PC-9 (cell line): ENCODE measurements around the gene RPP40. TPM values are rescaled to one million over a fixed set of nuclear protein-coding genes. Genes with fewer than 3 reads are reported as not detected.

ENCODE experiments used
- BruUV-seq: library from RNA; stranded (reverse); fragments of 400-500 nt; replicated peaks from 2 replicates; lab custom pipeline; 2021; lab: Mats Ljungman, UMichigan
- CTCF ChIA-PET: fragments of 300-600 bp; sonication (Branson Sonifier 250); formaldehyde crosslinking; loops from one replicate; lab custom pipeline; 2022; ENCODE audit warnings: antibody characterized with exemption; lab: Charles Lee
- POLR2A ChIA-PET: fragments of 300-600 bp; sonication (Branson Sonifier 250); formaldehyde crosslinking; loops from one replicate; lab custom pipeline; 2022; ENCODE audit warnings: antibody characterized with exemption; ENCODE audit not compliant: unreplicated experiment; lab: Charles Lee
- DNase-seq, 2 experiments: peaks; one replicate each; pipeline versions ENCODE4 v3.0.0 to v3.0.0-alpha.2; 2015 to 2022; ENCODE audit warnings: mixed read lengths in 1 of 2
- H2AFZ ChIP-seq: fragments of 200-600 bp; sonication (generic); 2 replicates; pipeline ENCODE4 v1.8.1; 2017; ENCODE audit warnings: antibody characterized with exemption
- H3F3A ChIP-seq: fragments of 200-600 bp; sonication (generic); 2 replicates; pipeline ENCODE4 v1.8.1; 2017; ENCODE audit warnings: antibody characterized with exemption, mild to moderate bottlenecking, low read depth; ENCODE audit not compliant: insufficient read depth
- H3K27ac ChIP-seq: fragments of 200-600 bp; sonication (generic); 2 replicates; pipeline ENCODE4 v1.6.1; 2016; ENCODE audit warnings: mixed run types
- H3K27me3 ChIP-seq: fragments of 200-600 bp; sonication (generic); 2 replicates; pipeline ENCODE4 v1.6.1; 2016; ENCODE audit warnings: low read depth, mixed run types; ENCODE audit not compliant: insufficient read depth
- H3K36me3 ChIP-seq: fragments of 200-600 bp; sonication (generic); 2 replicates; pipeline ENCODE4 v1.6.1; 2016; ENCODE audit warnings: low read depth, mixed run types
- H3K4me1 ChIP-seq: fragments of 200-600 bp; sonication (generic); replicated peaks from 2 replicates; pipeline ENCODE4 v1.6.1; 2016; ENCODE audit warnings: mixed run types; ENCODE audit not compliant: insufficient read depth
- H3K4me2 ChIP-seq: fragments of 200-600 bp; sonication (generic); 2 replicates; pipeline ENCODE4 v1.6.1; 2017; ENCODE audit warnings: mixed run types
- H3K4me3 ChIP-seq: fragments of 200-600 bp; sonication (generic); 2 replicates; pipeline ENCODE4 v1.6.1; 2016; ENCODE audit warnings: mixed run types
- H3K79me2 ChIP-seq: fragments of 200-600 bp; sonication (generic); 2 replicates; pipeline ENCODE4 v1.6.1; 2017; ENCODE audit warnings: low read depth, mixed run types
- H3K9me2 ChIP-seq: fragments of 200-600 bp; sonication (generic); 2 replicates; pipeline ENCODE4 v1.8.1; 2017; ENCODE audit warnings: mild to moderate bottlenecking; ENCODE audit not compliant: insufficient read depth
- H3K9me3 ChIP-seq: fragments of 200-600 bp; sonication (generic); 2 replicates; pipeline ENCODE4 v1.8.1; 2016; ENCODE audit warnings: low read depth; ENCODE audit not compliant: insufficient read depth
- H4K20me1 ChIP-seq: fragments of 200-600 bp; sonication (generic); 2 replicates; pipeline ENCODE4 v1.8.1; 2017; ENCODE audit not compliant: insufficient read depth
- EZH2 ChIP-seq: fragments of 200-600 bp; sonication (generic); IDR thresholded peaks from 2 replicates; pipeline ENCODE4 v1.8.0; 2017; ENCODE audit warnings: antibody characterized with exemption, low read depth
- intact Hi-C: fragments of 100-400 bp; cut with micrococcal nuclease; formaldehyde crosslinking; loops from one replicate; pipeline ENCODE4 v1.10.0; 2022; ENCODE audit not compliant: unreplicated experiment
- total RNA-seq: library from RNA; stranded (reverse); gene quantifications from 2 replicates; pipeline ENCODE4 v1.2.3, GENCODE V29; 2021
- TF ChIP-seq, protein P1 (sequence below): fragments of 200-600 bp; sonication (generic); conservative IDR thresholded peaks from 2 replicates; pipeline ENCODE4 v1.6.1; 2017; ENCODE audit warnings: mixed run types, antibody characterized with exemption, mild to moderate bottlenecking, moderate library complexity

The RPP40 gene
- total RNA-seq, 1 experiment from 2014 or later = 21.0 TPM

DNA sequence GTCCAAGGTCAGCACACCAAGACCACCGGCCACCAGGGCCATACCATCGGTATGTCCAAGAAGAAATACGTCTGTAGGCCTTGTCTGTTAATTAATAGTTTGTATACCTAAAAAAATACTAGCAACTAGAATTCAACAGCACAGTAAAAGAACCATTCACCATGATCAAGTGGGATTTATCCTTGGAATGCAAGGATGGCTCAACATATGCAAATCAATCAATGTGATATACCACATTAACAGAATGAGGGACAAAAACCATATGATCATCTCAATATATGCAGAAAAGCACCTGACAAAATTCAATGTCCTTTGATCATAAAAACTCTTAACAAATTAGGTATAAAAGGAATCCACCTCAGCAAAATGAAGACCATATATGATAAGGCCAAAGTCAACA, 24.4 kb downstream of the RPP40 start:
- no peaks in the 10 kb centered on the region for H3K9me3 ChIP-seq
- H2AFZ ChIP-seq = no peak overlapping the region
- TF ChIP-seq, protein P1, sequence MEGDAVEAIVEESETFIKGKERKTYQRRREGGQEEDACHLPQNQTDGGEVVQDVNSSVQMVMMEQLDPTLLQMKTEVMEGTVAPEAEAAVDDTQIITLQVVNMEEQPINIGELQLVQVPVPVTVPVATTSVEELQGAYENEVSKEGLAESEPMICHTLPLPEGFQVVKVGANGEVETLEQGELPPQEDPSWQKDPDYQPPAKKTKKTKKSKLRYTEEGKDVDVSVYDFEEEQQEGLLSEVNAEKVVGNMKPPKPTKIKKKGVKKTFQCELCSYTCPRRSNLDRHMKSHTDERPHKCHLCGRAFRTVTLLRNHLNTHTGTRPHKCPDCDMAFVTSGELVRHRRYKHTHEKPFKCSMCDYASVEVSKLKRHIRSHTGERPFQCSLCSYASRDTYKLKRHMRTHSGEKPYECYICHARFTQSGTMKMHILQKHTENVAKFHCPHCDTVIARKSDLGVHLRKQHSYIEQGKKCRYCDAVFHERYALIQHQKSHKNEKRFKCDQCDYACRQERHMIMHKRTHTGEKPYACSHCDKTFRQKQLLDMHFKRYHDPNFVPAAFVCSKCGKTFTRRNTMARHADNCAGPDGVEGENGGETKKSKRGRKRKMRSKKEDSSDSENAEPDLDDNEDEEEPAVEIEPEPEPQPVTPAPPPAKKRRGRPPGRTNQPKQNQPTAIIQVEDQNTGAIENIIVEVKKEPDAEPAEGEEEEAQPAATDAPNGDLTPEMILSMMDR = no peak
- no peak for TF ChIP-seq EZH2
- H3K79me2 ChIP-seq = no peaks in the 10 kb centered on the region
- no TSS peak for BruUV-seq
- H4K20me1 ChIP-seq = no peaks in the 10 kb centered on the region
- no peak overlapping the region for H3K4me2 ChIP-seq
- DNase-seq = no peak
- no peaks in the 10 kb centered on the region for H3K27me3 ChIP-seq
- H3K4me1 ChIP-seq = no peaks in the 10 kb centered on the region
- ChIA-PET CTCF (no interaction called here), POLR2A (no interaction called here)
- intact Hi-C loops = no loop called here
- no peaks in the 10 kb centered on the region for H3K9me2 ChIP-seq
- no peak overlapping the region for H3K27ac ChIP-seq
- no peaks in the 10 kb centered on the region for H3F3A ChIP-seq
- no peaks in the 10 kb centered on the region for H3K36me3 ChIP-seq
- H3K4me3 ChIP-seq = no peak overlapping the region

DNA sequence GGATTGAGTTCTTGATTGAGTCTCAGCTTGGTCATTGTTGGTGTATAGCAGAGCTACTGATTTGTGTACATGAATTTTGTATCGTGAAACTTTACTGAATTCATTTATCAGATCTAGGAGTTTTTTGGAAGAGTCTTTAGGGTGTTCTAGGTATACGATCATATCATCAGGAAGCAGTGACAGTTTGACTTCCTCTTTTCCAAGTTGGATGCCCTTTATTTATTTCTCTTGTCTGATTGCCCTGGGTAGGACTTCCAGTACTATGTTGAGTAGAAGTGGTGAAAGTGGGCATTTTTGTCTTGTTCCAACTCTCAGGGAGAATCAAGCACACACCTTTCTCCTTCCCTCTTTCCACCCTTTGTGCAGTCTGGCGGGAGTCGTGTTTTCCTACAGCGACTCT, 26.4 kb downstream of the RPP40 start:
- ChIA-PET POLR2A (interaction anchor here (0.7 kb wide), 1 partner anchor 356 kb away, joined by 5 read pairs; no protein-coding TSS in a partner anchor), CTCF (no interaction called here)
- no peak for TF ChIP-seq EZH2
- no peaks in the 10 kb centered on the region for H3K36me3 ChIP-seq
- H3K79me2 ChIP-seq = no peaks in the 10 kb centered on the region
- H3K9me2 ChIP-seq = no peaks in the 10 kb centered on the region
- no peak for DNase-seq
- H3F3A ChIP-seq = no peaks in the 10 kb centered on the region
- no peaks in the 10 kb centered on the region for H3K9me3 ChIP-seq
- no peaks in the 10 kb centered on the region for H3K27me3 ChIP-seq
- no TSS peak for BruUV-seq
- H3K4me3 ChIP-seq = no peak overlapping the region
- no peak overlapping the region for H3K27ac ChIP-seq
- no peaks in the 10 kb centered on the region for H4K20me1 ChIP-seq
- H3K4me1 ChIP-seq = no peaks in the 10 kb centered on the region
- H2AFZ ChIP-seq = no peak overlapping the region
- no peak overlapping the region for H3K4me2 ChIP-seq
- intact Hi-C loops = no loop called here

DNA sequence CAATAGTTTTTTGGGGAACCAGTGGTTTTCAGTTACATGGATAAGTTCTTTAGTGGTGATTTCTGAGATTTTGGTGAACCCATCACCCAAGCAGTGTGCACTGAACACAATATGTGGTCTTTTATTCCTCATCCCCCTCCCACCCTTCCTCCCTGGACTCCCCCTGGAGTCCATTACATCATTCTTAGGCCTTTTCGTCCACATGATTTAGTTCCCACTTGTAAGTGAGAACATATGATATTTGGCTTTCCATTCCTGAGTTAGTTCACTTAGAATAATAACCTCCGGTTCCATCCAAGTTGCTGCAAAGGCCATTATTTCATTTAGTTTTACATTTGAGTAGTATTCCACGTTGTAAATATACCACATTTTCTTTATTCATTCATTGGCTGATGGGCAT, 28.3 kb downstream of the RPP40 start:
- BruUV-seq = no TSS peak
- ChIA-PET POLR2A (no interaction called here), CTCF (no interaction called here)
- Histone ChIP-seq H2AFZ (no peak overlapping the region), H3K79me2 (no peaks in the 10 kb centered on the region), H4K20me1 (no peaks in the 10 kb centered on the region), H3F3A (no peaks in the 10 kb centered on the region), H3K4me3 (no peak overlapping the region), H3K27ac (no peak overlapping the region), H3K27me3 (no peaks in the 10 kb centered on the region), H3K9me3 (no peaks in the 10 kb centered on the region), H3K4me1 (no peaks in the 10 kb centered on the region), H3K36me3 (no peaks in the 10 kb centered on the region), H3K4me2 (no peak overlapping the region), H3K9me2 (no peaks in the 10 kb centered on the region)
- DNase-seq = no peak
- TF ChIP-seq EZH2 = no peak
- TF ChIP-seq, protein P1 = no peak
- intact Hi-C loops = no loop called here

GRCh38 chr6:4974962-4975361, 28.9 kb downstream of the RPP40 start:
- no peaks in the 10 kb centered on the region for H3K4me1 ChIP-seq
- H3K9me2 ChIP-seq = no peaks in the 10 kb centered on the region
- no TSS peak for BruUV-seq
- intact Hi-C loops = no loop called here
- H4K20me1 ChIP-seq = no peaks in the 10 kb centered on the region
- ChIA-PET CTCF (no interaction called here), POLR2A (interaction anchor here (0.6 to 0.7 kb wide), 2 partner anchors 247 to 1503 kb away, joined by 3 read pairs; no protein-coding TSS in a partner anchor)
- no peaks in the 10 kb centered on the region for H3F3A ChIP-seq
- H3K79me2 ChIP-seq = no peaks in the 10 kb centered on the region
- H3K27me3 ChIP-seq = no peaks in the 10 kb centered on the region
- H3K27ac ChIP-seq = no peak overlapping the region
- no peak overlapping the region for H2AFZ ChIP-seq
- no peak overlapping the region for H3K4me2 ChIP-seq
- H3K36me3 ChIP-seq = no peaks in the 10 kb centered on the region
- TF ChIP-seq EZH2 = no peak
- TF ChIP-seq, protein P1 = no peak
- H3K4me3 ChIP-seq = no peak overlapping the region
- H3K9me3 ChIP-seq = no peaks in the 10 kb centered on the region
- DNase-seq = no peak
